Activated CD8-positive, alpha-beta memory T cell treated with anti-CD3 and anti-CD28 coated beads for 36 hours (primary cell): Measurements from ENCODE around the gene DHX35. TPM values are rescaled to one million over a fixed set of nuclear protein-coding genes. Genes with fewer than 3 reads are reported as not detected.

ENCODE experiments used
- CTCF ChIA-PET: fragments of 350-600 bp; sonication (Branson Sonifier 250); formaldehyde crosslinking; loops from one replicate; lab custom pipeline; 2021; ENCODE audit warnings: antibody characterized with exemption; lab: Charles Lee
- POLR2A ChIA-PET: fragments of 350-600 bp; sonication (Branson Sonifier 250); formaldehyde crosslinking; loops from one replicate; lab custom pipeline; 2021; ENCODE audit warnings: antibody characterized with exemption; lab: Charles Lee
- total RNA-seq, 2 experiments: library from RNA; stranded (reverse); gene quantifications; one replicate each; pipeline ENCODE4 v1.2.3, GENCODE V29; 2021

DHX35 gene
- total RNA-seq, 2 experiments from 2014 or later: 17.6 to 19.5 TPM

DNA sequence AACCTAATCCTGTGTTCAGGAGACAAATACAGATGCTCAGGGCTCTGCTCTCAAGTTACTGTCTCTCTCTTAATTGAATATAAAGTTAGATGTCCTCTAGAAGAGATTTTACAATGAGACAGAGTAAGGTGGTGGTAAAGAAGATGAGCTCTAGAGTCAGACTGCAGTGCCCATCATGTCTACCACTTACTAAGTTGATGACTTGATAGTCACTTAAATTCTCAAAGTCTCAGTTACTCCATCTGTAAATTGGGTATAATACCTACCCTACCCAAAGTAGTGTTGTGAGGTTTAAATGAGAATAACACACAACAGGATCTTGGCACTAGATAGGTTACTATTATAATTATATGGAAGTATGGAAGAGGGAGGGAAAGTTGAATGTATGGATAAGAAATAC lies 1.6 kb downstream of the DHX35 start:
- ChIA-PET CTCF (interaction anchor here (1.2 to 1.3 kb wide), 2 partner anchors 31 to 85 kb away, joined by 3 read pairs; no protein-coding TSS in a partner anchor), POLR2A (interaction anchor here (0.6 to 1.7 kb wide), 2 partner anchors 34 to 529 kb away, joined by 3 to 8 read pairs; no protein-coding TSS in a partner anchor)

DNA sequence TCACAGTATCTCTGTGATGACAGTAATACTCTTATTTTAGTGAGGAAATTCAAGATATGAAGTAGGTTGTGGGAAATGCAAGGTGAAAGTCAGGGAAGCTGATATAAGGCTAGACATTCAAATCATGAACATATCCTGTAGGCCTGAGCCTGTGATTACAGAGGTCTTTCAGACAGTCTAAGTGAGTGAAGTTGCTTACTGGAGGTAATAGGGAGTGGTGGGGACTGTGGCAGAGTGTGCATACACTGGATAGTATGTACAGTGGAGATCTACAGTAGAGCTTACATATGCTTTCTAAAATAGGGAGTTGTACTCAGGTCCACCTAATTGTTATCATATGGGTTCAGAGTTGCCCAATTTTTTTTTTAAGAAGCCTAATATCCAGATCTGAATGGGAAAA lies 3.1 kb downstream of the DHX35 start:
- POLR2A ChIA-PET: no interaction called here
- CTCF ChIA-PET: no interaction called here

- ChIA-PET CTCF (interaction anchor here (1.2 kb wide), 1 partner anchor 81 kb away, joined by 3 read pairs; no protein-coding TSS in a partner anchor), POLR2A (no interaction called here)
Measured at GRCh38 chr20:38968090-38968489, 5.9 kb downstream of the DHX35 start.

DNA sequence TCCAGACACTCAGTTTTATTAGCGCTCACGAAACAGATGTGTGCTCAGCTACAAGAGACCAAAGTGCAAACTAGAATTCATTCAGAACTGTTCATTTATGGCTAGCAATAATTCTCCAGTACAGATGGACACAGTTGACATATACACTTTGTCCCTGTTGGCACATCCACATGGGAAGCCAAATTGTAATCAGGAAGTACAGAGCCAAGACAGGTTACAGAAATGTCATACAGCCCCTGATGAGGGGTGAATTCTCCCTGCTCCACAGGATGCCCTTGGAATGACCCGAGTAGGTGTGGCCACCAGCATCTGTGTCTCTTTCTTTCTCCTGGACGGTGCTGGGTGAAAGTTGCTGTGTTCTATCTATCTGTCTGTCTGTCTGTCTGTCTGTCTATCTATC lies 7.6 kb downstream of the DHX35 start:
- ChIA-PET POLR2A (no interaction called here), CTCF (no interaction called here)

DNA sequence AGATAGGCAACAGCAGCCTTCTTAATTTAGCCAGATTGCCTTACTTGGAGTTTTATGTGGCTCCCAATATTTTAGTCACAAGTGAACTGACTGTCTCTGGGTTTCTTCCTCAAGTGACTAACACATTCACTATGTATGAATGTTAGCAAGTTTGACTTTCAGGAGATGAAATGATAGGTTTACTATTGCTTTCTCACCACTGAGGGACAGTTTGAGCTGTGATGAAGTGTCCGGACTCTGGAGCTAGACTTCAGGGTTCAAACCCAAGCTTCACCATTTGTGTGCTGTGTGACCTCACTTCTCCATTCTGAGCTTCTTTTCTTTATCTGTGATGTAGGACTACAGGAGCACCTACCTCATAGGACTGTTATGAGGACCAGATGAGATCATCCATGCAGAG lies 8.2 kb downstream of the DHX35 start:
- CTCF ChIA-PET: no interaction called here
- POLR2A ChIA-PET: no interaction called here

DNA sequence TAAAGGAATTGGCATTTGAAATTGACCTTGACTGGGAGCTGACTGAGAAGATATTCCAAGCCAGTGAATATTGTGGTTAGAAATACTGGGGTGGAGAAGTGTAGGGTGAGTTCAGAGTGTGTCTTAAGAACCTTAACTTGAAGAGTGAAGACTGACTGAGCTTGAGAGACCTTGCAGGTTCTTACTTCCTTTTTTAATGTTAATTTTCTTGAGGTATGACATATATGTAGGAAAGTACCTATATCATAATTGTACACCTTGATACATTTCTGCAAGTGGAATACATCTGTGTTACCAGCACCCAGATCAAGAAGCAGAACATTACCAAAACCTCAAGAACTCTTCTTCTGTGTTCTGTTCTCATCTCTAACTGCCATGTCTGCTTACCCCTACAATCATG lies 11.0 kb downstream of the DHX35 start:
- POLR2A ChIA-PET: no interaction called here
- CTCF ChIA-PET: no interaction called here

- CTCF ChIA-PET: no interaction called here
- POLR2A ChIA-PET: no interaction called here
Measured at GRCh38 chr20:38973645-38974044, 11.5 kb downstream of the DHX35 start.

DNA sequence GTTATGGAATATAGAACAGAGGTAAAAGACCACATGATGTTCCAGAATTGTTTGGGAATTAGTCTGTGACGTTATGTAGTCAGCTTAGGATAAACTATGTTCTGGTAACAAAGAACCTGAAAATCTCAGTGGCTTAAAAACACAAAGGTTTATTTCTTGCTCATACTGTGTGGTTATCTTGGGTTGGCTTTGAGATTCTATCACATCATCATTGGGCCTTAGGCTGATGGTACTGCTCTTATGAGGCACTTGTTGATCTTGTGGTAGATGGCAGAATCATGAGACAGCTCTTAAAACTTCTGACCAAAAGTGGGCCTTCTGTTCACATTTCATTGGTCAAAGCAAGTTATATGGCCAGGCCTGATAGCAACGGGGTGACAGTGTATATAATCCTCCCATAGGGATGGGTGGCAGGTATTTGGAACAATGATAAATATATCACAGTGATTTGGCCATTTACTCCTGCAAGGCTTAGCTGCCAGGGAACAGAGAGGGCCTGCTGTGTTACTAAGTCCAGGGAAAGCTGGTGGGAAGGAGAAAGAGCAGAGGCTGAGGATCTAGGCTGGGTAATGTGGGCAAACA lies 13.5 kb downstream of the DHX35 start:
- ChIA-PET CTCF (no interaction called here), POLR2A (no interaction called here)

DNA sequence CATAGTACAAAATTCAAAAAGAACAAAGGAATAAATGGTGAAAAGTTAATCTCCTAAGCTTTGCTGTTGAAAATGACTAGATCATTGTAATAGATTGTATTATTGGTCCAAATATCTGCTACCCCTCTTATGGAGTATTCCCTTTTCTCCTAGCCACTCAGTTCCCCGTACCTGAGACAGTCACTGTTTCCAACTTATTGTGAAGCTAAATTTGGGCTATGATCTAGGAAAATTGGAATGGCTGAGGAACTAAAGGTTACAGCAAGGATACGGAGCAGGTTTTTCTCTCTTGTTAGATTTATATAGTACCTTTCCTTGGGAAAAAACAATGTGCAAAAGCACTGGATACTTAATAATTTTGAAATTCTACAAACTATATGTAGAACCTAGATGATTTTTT lies 17.3 kb downstream of the DHX35 start:
- POLR2A ChIA-PET: no interaction called here
- CTCF ChIA-PET: no interaction called here

- CTCF ChIA-PET: interaction anchor here (0.6 kb wide), 1 partner anchor 9 kb away, joined by 3 read pairs; no protein-coding TSS in a partner anchor
- POLR2A ChIA-PET: no interaction called here
Measured at GRCh38 chr20:38979842-38980241, 17.7 kb downstream of the DHX35 start.

- POLR2A ChIA-PET: no interaction called here
- CTCF ChIA-PET: interaction anchor here (0.7 to 1.2 kb wide), 3 partner anchors 67 to 144 kb away, joined by 3 to 4 read pairs (median 4); no protein-coding TSS in a partner anchor
Measured at GRCh38 chr20:38982291-38982690, 20.1 kb downstream of the DHX35 start.

GRCh38 chr20:38985060-38985459 lies 22.9 kb downstream of the DHX35 start:
- ChIA-PET POLR2A (interaction anchor here (0.7 kb wide), 1 partner anchor 50 kb away, joined by 12 read pairs; no protein-coding TSS in a partner anchor), CTCF (no interaction called here)

DNA sequence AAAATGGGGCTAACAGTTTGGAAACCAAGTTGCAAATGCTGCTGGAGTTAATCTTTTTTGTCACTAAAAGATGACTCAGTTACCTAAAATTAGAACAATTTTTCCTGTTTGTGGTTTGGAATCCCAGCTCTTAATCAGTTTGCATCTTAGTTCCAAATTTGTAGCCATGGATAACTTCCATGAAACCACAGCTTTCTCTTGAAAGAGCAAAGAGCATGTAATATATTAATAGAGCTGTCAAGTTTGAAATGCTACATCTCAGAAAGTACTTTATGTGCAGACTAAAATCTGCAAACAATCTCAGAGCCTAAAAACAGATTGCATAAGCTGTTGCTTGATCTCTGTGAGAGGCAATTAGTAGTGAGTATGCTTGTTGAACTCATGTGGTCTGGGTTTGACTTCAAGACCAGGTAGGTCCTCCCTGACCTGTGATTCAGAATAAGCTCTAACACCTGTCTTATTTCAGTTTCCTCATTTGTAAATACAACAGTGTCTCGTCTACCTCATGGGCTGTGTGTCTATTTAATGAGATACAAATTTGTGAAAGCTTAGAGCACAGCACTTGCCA lies 23.5 kb downstream of the DHX35 start:
- ChIA-PET POLR2A (interaction anchor here (0.5 kb wide), 1 partner anchor 12 kb away, joined by 3 read pairs; no protein-coding TSS in a partner anchor), CTCF (no interaction called here)

DNA sequence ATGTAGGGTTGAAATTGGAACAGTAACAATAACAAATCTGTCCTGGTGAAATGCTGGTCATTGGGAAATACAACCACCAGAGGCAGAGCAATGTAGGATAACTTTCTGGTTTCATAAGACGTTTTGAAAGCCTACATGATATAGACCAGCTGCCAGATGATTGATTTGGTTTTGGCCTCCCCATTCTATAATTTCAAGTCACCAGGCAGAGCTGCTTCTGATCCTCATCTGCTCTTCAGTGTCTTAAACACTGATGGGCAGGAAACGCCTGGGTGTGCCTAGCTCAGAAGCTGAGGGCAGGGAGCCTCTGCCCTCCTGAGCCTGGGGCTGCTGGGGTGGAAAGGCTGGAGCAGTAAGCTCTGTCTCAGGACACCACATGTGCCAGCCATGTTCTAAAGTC lies 24.5 kb downstream of the DHX35 start:
- CTCF ChIA-PET: no interaction called here
- POLR2A ChIA-PET: no interaction called here

- CTCF ChIA-PET: no interaction called here
Measured at GRCh38 chr20:38987777-38988176, 25.6 kb downstream of the DHX35 start.

DNA sequence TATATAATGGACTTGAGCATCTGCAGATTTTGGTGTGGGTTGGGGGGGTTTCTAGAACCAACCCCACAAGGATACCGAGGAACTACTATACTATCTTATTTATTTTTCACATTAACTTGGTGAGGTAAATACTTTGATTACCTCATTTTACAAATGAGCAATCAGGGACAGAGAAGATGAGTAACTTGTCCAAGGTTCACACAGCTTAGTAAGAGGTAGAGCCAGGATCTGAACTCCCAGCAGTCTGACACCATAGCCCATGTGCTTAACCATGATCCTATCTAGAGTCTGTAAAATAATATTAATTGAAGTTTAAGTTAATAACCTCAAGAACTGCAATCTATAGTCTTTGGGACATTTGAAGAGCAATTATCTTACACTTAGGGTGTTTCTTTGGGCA lies 28.6 kb downstream of the DHX35 start:
- CTCF ChIA-PET: no interaction called here
- POLR2A ChIA-PET: no interaction called here

More at GRCh38 chr20:38987777-38988176, 25.6 kb downstream of the DHX35 start:
- POLR2A ChIA-PET: no interaction called here

DNA sequence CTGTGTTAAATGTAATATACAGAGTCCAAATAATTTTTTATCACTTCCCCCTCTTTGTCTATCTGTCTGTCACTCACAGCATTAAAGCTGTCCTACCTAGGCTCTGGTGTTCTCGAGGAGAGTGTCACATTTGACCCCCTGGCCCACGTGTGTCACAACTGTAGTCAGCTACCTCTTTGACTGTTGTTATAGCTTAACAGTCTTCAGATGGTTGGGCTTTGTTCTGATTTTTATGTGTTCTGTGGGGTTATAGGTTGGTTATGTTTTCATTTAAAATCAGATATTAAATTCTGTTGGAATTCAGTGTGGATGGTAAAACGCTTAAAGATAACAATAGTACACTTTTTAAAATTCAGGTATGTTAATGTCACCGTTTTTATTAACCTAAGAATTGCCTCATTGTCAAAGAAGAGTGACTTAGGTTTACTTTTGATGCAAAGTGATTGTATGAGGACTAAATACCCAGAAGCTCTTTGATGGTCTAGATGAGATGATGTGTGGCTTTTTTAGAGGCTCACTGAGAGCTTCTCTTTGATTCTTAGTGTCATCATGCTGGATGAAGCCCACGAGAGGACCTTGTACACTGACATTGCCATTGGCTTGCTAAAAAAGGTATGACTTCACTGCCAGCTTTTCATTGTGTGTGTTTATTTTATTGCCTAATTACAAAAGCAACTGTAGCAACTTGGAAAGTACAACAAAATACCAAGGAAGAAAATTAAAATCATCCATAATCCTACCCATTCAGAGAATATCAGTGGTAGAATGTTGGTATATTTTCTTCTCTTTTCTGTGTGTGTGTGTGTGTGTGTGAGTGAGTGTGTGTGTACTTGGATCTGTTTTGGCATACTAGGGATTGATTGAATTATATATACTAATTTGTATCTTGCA lies 29.9 kb downstream of the DHX35 start:
- POLR2A ChIA-PET: no interaction called here

GRCh38 chr20:38995536-38996044 lies 33.4 kb downstream of the DHX35 start:
- CTCF ChIA-PET: interaction anchor here (0.6 to 1.9 kb wide), 4 partner anchors 32 to 68 kb away, joined by 3 to 6 read pairs (median 4); partner anchors contain the start of gene FAM83D
- POLR2A ChIA-PET: interaction anchor here (0.7 kb wide), 1 partner anchor 33 kb away, joined by 4 read pairs; no protein-coding TSS in a partner anchor

More for the DNA sequence above, 29.9 kb downstream of the DHX35 start:
- CTCF ChIA-PET: interaction anchor here (1.8 kb wide), 1 partner anchor 58 kb away, joined by 5 read pairs; no protein-coding TSS in a partner anchor

GRCh38 chr20:38996866-38997265 lies 34.7 kb downstream of the DHX35 start:
- POLR2A ChIA-PET: interaction anchor here (1.1 to 2.4 kb wide), 2 partner anchors 25 to 34 kb away, joined by 5 to 8 read pairs; partner anchors contain the start of gene DHX35
- CTCF ChIA-PET: interaction anchor here (1.5 to 2.6 kb wide), 4 partner anchors 22 to 70 kb away, joined by 3 to 13 read pairs (median 5); partner anchors contain the start of genes DHX35 and FAM83D
